Endothelial cell of umbilical vein (primary cell): ENCODE data around the gene MAPKAPK2. TPM values are rescaled to one million over a fixed set of nuclear protein-coding genes. Genes with fewer than 3 reads are reported as not detected.

Experiments used
- BruUV-seq: library from RNA; stranded (reverse); fragments of 400-500 nt; replicated peaks from 2 replicates; lab custom pipeline; 2021; lab: Mats Ljungman, UMichigan
- CTCF ChIA-PET: fragments of 300-600, 350-600 bp; sonication (Branson Sonifier 250); formaldehyde crosslinking; loops from one replicate; lab custom pipeline; 2021; ENCODE audit warnings: antibody characterized with exemption, inconsistent platforms; lab: Charles Lee
- POLR2A ChIA-PET: fragments of 300-600, 350-600 bp; sonication (Branson Sonifier 250); formaldehyde crosslinking; loops from one replicate; lab custom pipeline; 2021; ENCODE audit warnings: antibody characterized with exemption, inconsistent platforms; lab: Charles Lee
- DNase-seq: peaks from one replicate; pipeline ENCODE4 v3.0.0-alpha.2; 2011; ENCODE audit warnings: low read depth, low spot score
- FAIRE-seq: peaks from 2 replicates; lab custom pipeline; 2011; peaks lifted over from hg19 to GRCh38; lab: Jason Lieb, UNC
- H2AFZ ChIP-seq: 2 replicates; pipeline ENCODE4 v1.6.0; 2012; ENCODE audit warnings: low read depth, low read length, control low read depth, inconsistent platforms
- H3K27ac ChIP-seq: 2 replicates; pipeline ENCODE4 v1.5.1; 2011; ENCODE audit warnings: low read depth, mild to moderate bottlenecking, control low read depth, low read length, moderate library complexity; ENCODE audit not compliant: insufficient read depth
- H3K27me3 ChIP-seq, 2 experiments: 2 replicates each; pipeline versions ENCODE4 v1.6.0 to v1.6.1; 2011; ENCODE audit warnings: low read length in 2 of 2, mixed read lengths in 1 of 2; ENCODE audit not compliant: control insufficient read depth in 2 of 2, insufficient read depth in 2 of 2
- H3K36me3 ChIP-seq, 2 experiments: 2 replicates in 1 of 2; 3 replicates in 1 of 2; pipeline ENCODE4 v1.5.1; 2011; ENCODE audit warnings: low read length in 2 of 2, mild to moderate bottlenecking in 1 of 2, moderate library complexity in 1 of 2; ENCODE audit not compliant: control insufficient read depth in 2 of 2, insufficient read depth in 2 of 2; ENCODE audit errors: extremely low read depth in 1 of 2
- H3K4me1 ChIP-seq: 3 replicates; pipeline ENCODE4 v1.5.1; 2011; ENCODE audit warnings: mild to moderate bottlenecking, low read length; ENCODE audit not compliant: control insufficient read depth, insufficient read depth; ENCODE audit errors: extremely low read depth
- H3K4me2 ChIP-seq: 2 replicates; pipeline ENCODE4 v1.6.1; 2011; ENCODE audit warnings: low read length, control low read depth, mixed read lengths; ENCODE audit not compliant: insufficient read depth
- H3K4me3 ChIP-seq, 3 experiments: fragments of 200-600 bp in 1 of 3; sonication (generic), shearing (Covaris generic) in 1 of 3; replicated peaks in 1 of 3; 2 replicates each; pipeline ENCODE4 v1.5.1; 2011 to 2016; ENCODE audit warnings: control low read depth in 3 of 3, low read length in 3 of 3, mild to moderate bottlenecking in 2 of 3, inconsistent platforms in 1 of 3, low read depth in 1 of 3, moderate library complexity in 1 of 3; ENCODE audit not compliant: insufficient read depth in 1 of 3
- H3K79me2 ChIP-seq: 2 replicates; pipeline ENCODE4 v1.6.0; 2012; ENCODE audit warnings: low read length, inconsistent platforms; ENCODE audit not compliant: control insufficient read depth, insufficient read depth
- H3K9ac ChIP-seq: replicated peaks from 2 replicates; pipeline ENCODE3; 2011; ENCODE audit warnings: low read length, control low read depth; ENCODE audit not compliant: insufficient read depth; ENCODE audit errors: extremely low read depth
- H3K9me1 ChIP-seq: replicated peaks from 3 replicates; pipeline ENCODE4 v1.6.0; 2011; ENCODE audit warnings: mild to moderate bottlenecking, low read length; ENCODE audit not compliant: control insufficient read depth, insufficient read depth; ENCODE audit errors: extremely low read depth
- H3K9me3 ChIP-seq: replicated peaks from 2 replicates; pipeline ENCODE4 v1.5.1; 2012; ENCODE audit warnings: low read length, inconsistent platforms; ENCODE audit not compliant: control insufficient read depth, insufficient read depth
- H4K20me1 ChIP-seq: replicated peaks from 2 replicates; pipeline ENCODE3; 2011; ENCODE audit warnings: mild to moderate bottlenecking, low read length; ENCODE audit not compliant: control insufficient read depth, insufficient read depth; ENCODE audit errors: extremely low read depth
- CTCF ChIP-seq, 2 donors: IDR thresholded peaks; 1 replicate in 1 of 2; 2 replicates in 1 of 2; pipeline ENCODE4 v1.5.1; 2011; ENCODE audit warnings: low read length in 2 of 2, mild to moderate bottlenecking in 2 of 2, moderate library complexity in 2 of 2, control low read depth in 1 of 2, inconsistent platforms in 1 of 2, low read depth in 1 of 2; ENCODE audit not compliant: insufficient read depth in 1 of 2; ENCODE audit errors: extremely low read depth in 1 of 2
- EZH2 ChIP-seq: IDR thresholded peaks from 2 replicates; pipeline ENCODE4 v1.6.1; 2012; ENCODE audit warnings: borderline replicate concordance, low read depth, mild to moderate bottlenecking, moderate library complexity, low read length, inconsistent platforms; ENCODE audit not compliant: severe bottlenecking
- FOS ChIP-seq: IDR thresholded peaks from 2 replicates; pipeline ENCODE4 v1.6.1; 2011; ENCODE audit warnings: mild to moderate bottlenecking, low read length, moderate library complexity, borderline replicate concordance; ENCODE audit not compliant: insufficient read depth
- GATA2 ChIP-seq: IDR thresholded peaks from 2 replicates; pipeline ENCODE4 v1.7.0; 2011; ENCODE audit warnings: low read depth, mild to moderate bottlenecking, moderate library complexity, mixed read lengths, low read length; ENCODE audit not compliant: insufficient read length, insufficient read depth
- JUN ChIP-seq: IDR thresholded peaks from 2 replicates; pipeline ENCODE4 v1.6.1; 2011; ENCODE audit warnings: borderline replicate concordance, low read depth; ENCODE audit not compliant: insufficient read length, insufficient read depth
- MYC ChIP-seq: IDR thresholded peaks from one replicate; pipeline ENCODE4 v1.6.1; 2011; ENCODE audit warnings: mild to moderate bottlenecking, low read depth, low read length
- POLR2A ChIP-seq: IDR thresholded peaks from 2 replicates; pipeline ENCODE4 v1.6.1; 2012; ENCODE audit warnings: low read depth, mild to moderate bottlenecking, control low read depth, low read length
- POLR2AphosphoS5 ChIP-seq: IDR thresholded peaks from 2 replicates; pipeline ENCODE4 v1.6.1; 2012; ENCODE audit warnings: low read depth, mild to moderate bottlenecking, control low read depth, low read length, moderate library complexity; ENCODE audit not compliant: insufficient read depth
- dilution Hi-C: fragments of 300-500 bp; cut with MboI; formaldehyde crosslinking; loops from one replicate; pipeline ENCODE4 v1.15.0; 2019; ENCODE audit warnings: low sequenced_read_pairs; ENCODE audit not compliant: extremely low pct_ligation_motif_present
- intact Hi-C: fragments of 100-400 bp; cut with micrococcal nuclease; formaldehyde crosslinking; loops from one replicate; pipeline ENCODE4 v1.10.0; 2022
- polyA plus RNA-seq, 4 experiments: library from polyadenylated mRNA; depleted of rRNA in 3 of 4; stranded (reverse) in 3 of 4; unstranded in 1 of 4; fragments of >200 nt; gene quantifications; 2 replicates each; pipeline versions ENCODE4 v1.2.1 to v1.2.3, GENCODE V29; 2011 to 2012; ENCODE audit warnings: missing spikeins in 1 of 4
- total RNA-seq: library from RNA; stranded (reverse); gene quantifications from 2 replicates; pipeline ENCODE4 v1.2.3, GENCODE V29; 2021
- TF ChIP-seq, protein P1 (sequence below): IDR thresholded peaks from 2 replicates; pipeline ENCODE4 v1.6.1; 2011; ENCODE audit not compliant: insufficient read depth, insufficient read length

MAPKAPK2 gene
- total and polyA plus RNA-seq, 2 donors (not counting 3 experiments of a cell fraction or from before 2014, with no cell fraction given) = 52.9 to 69.1 TPM

GRCh38 chr1:206742719-206743383, 58.1 kb downstream of the MAPKAPK2 start:
- ChIA-PET CTCF (interaction anchor here (0.7 to 1.1 kb wide), 3 partner anchors 9 to 18 kb away, joined by 3 read pairs; no protein-coding TSS in a partner anchor), POLR2A (no interaction called here)
- Histone ChIP-seq H3K4me2 (no peak overlapping the region), H3K4me3 (no peak overlapping the region), H3K4me1 (no peaks in the 10 kb centered on the region), H3K9me1 (no peaks in the 10 kb centered on the region), H3K27me3 (peaks cover 2 to 7% of the 10 kb centered on the region in 2 experiments), H3K9ac (no peak overlapping the region), H3K36me3 (no peaks in the 10 kb centered on the region), H3K79me2 (no peaks in the 10 kb centered on the region), H2AFZ (no peak overlapping the region), H4K20me1 (no peaks in the 10 kb centered on the region), H3K9me3 (no peaks in the 10 kb centered on the region), H3K27ac (no peak overlapping the region)
- BruUV-seq = no TSS peak
- TF ChIP-seq EZH2 = no peak
- TF ChIP-seq JUN = no peak
- TF ChIP-seq, protein P1, sequence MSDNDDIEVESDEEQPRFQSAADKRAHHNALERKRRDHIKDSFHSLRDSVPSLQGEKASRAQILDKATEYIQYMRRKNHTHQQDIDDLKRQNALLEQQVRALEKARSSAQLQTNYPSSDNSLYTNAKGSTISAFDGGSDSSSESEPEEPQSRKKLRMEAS = no peak
- TF ChIP-seq CTCF (IDR thresholded peaks at IDR 0.05; ENCODE audit: extremely low read depth in 1 of 2, insufficient read depth in 1 of 2, low read depth in 1 of 2, low read length in 2 of 2) = no peak
- no peak for TF ChIP-seq POLR2A
- TF ChIP-seq MYC = no peak
- no peak for TF ChIP-seq POLR2AphosphoS5
- no peak for TF ChIP-seq GATA2
- TF ChIP-seq FOS = no peak
- intact Hi-C loops (no loop called here), dilution Hi-C loops (no loop called here)
- DNase-seq = no peak
- no peak for FAIRE-seq
